Progenitor cell of endocrine pancreas (in vitro differentiated cells): ENCODE data around the gene LRRC28. TPM values are rescaled to one million over a fixed set of nuclear protein-coding genes. Genes with fewer than 3 reads are reported as not detected.

ENCODE experiments used
- DNase-seq: peaks from one replicate; pipeline ENCODE4 v3.0.0; 2021; ENCODE audit warnings: low spot score; ENCODE audit not compliant: unreplicated experiment
- H3K27ac Mint-ChIP-seq: 2 replicates; pipeline ENCODE4 v1.8.0; 2021; ENCODE audit warnings: mild to moderate bottlenecking, moderate library complexity, mixed read lengths
- H3K27me3 Mint-ChIP-seq: 2 replicates; pipeline ENCODE4 v1.8.0; 2021; ENCODE audit warnings: mixed read lengths
- H3K36me3 Mint-ChIP-seq: 2 replicates; pipeline ENCODE4 v1.8.0; 2022; ENCODE audit warnings: mixed read lengths; ENCODE audit not compliant: insufficient read depth
- H3K4me1 Mint-ChIP-seq: 2 replicates; pipeline ENCODE4 v1.8.0; 2021; ENCODE audit warnings: low read depth, mixed read lengths
- H3K4me3 Mint-ChIP-seq: 2 replicates; pipeline ENCODE4 v1.8.0; 2021; ENCODE audit warnings: low read depth, mild to moderate bottlenecking, moderate library complexity, mixed read lengths
- H3K9me3 Mint-ChIP-seq: 2 replicates; pipeline ENCODE4 v1.8.0; 2021; ENCODE audit warnings: low read depth, mixed read lengths
- total RNA-seq: library from RNA; stranded (reverse); gene quantifications from 2 replicates; pipeline ENCODE4 v1.2.1, GENCODE V29; 2021
- TF ChIP-seq, protein P1 (sequence below): fragments of 200-600 bp; sonication (generic); IDR thresholded peaks from one replicate; pipeline ENCODE4 v1.5.0; 2021; ENCODE audit warnings: antibody characterized with exemption, mild to moderate bottlenecking; ENCODE audit not compliant: unreplicated experiment

Gene LRRC28
- total RNA-seq, 1 donor from 2014 or later: 36.5 TPM

DNA sequence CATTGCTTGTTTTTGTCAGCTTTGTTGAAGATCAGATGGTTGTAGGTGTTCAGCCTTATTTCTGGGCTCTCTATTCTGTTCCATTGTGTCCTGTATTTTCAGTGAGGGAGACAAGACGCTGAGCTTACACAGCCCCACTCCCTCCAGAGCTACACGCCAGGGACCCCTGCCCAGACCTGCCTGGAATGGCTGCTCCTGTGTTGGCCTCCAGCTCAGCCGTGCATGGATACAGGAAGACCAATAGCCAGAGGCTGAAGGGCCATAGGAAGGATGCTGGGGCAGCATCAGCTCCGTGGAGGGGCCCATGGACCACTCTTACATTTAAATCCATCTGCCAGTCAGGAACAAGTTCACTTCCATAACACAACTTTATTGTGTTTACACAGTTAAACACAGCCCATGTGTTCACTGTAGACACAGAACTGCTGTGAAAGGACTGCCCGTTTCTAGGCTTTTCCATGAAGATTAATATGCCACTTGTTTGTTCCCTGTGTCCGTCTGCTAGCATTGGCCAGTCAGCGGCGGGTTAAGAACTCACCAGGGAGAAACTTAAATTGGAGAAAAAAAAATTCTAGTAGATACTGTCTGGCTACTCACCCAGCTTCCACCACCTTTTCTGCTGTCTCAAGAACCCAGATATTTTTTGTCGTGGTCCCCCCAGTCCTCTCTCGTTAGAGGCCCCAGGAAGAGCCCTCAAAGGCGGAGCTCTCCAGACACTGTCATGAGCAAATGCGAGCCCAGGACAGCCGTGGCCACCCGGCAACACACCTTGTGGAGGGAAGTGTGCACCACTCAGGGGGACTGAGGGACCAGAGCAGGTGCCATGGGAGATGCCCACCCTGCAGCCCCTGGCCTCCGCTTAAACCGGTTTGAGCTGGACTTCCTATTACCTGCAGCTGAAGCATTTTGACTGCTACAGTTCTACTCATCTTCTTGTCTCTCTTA is 172.2 kb downstream of the LRRC28 start:
- no peak overlapping the region for H3K4me3 Mint-ChIP-seq
- no peak for DNase-seq
- H3K27ac Mint-ChIP-seq: no peak overlapping the region
- H3K4me1 Mint-ChIP-seq: peaks cover 4% of the 10 kb centered on the region
- TF ChIP-seq, protein P1, sequence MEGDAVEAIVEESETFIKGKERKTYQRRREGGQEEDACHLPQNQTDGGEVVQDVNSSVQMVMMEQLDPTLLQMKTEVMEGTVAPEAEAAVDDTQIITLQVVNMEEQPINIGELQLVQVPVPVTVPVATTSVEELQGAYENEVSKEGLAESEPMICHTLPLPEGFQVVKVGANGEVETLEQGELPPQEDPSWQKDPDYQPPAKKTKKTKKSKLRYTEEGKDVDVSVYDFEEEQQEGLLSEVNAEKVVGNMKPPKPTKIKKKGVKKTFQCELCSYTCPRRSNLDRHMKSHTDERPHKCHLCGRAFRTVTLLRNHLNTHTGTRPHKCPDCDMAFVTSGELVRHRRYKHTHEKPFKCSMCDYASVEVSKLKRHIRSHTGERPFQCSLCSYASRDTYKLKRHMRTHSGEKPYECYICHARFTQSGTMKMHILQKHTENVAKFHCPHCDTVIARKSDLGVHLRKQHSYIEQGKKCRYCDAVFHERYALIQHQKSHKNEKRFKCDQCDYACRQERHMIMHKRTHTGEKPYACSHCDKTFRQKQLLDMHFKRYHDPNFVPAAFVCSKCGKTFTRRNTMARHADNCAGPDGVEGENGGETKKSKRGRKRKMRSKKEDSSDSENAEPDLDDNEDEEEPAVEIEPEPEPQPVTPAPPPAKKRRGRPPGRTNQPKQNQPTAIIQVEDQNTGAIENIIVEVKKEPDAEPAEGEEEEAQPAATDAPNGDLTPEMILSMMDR: no peak
- no peaks in the 10 kb centered on the region for H3K36me3 Mint-ChIP-seq
- peaks cover 10% of the 10 kb centered on the region for H3K27me3 Mint-ChIP-seq
- peaks cover 11% of the 10 kb centered on the region for H3K9me3 Mint-ChIP-seq

- Mint-ChIP-seq H3K36me3 (no peaks in the 10 kb centered on the region), H3K4me3 (no peak overlapping the region), H3K4me1 (peaks cover 4% of the 10 kb centered on the region), H3K27ac (no peak overlapping the region), H3K9me3 (peaks cover 11% of the 10 kb centered on the region), H3K27me3 (peaks cover 10% of the 10 kb centered on the region)
- no peak for DNase-seq
- TF ChIP-seq, protein P1: no peak
Observed at GRCh38 chr15:99424131-99424571, 172.9 kb downstream of the LRRC28 start.

- H3K36me3 Mint-ChIP-seq: no peaks in the 10 kb centered on the region
- no peak for DNase-seq
- H3K27ac Mint-ChIP-seq: no peak overlapping the region
- TF ChIP-seq, protein P1: no peak
- H3K4me1 Mint-ChIP-seq: peaks cover 4% of the 10 kb centered on the region
- peaks cover 11% of the 10 kb centered on the region for H3K9me3 Mint-ChIP-seq
- no peak overlapping the region for H3K4me3 Mint-ChIP-seq
- peaks cover 10% of the 10 kb centered on the region for H3K27me3 Mint-ChIP-seq
Observed at GRCh38 chr15:99424978-99425656, 173.8 kb downstream of the LRRC28 start.

DNA sequence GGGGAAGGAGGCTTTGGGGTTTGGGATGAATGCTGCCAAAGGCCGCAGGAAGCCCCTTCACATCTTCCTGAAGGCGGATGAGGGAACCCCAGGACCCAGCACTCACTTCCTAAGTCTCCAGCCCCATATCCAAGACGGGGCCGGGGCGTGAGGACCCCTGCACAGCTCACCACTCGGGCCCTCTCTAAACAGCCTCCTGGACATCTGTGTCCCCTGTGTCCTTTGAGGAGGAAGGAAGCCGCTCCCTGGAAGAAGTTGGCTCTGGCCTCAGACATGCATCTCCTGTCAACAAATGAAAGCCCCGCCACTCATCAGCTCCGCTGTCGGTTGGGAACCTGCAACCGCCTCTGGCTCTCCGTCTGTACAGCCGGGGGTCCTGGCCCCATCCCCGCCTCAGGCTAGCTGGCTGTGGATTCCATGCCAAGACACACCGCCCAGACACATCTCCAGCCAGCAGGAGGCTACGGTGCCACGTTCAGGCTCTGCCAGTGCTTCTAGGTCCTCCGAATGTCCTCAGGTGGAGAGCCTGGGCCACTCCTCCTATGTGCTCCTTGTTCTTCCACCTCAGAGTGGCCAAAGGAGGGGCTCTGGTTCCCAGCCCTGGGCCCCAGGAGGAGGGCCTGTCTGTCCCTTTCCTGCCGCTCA is 174.5 kb downstream of the LRRC28 start:
- Mint-ChIP-seq H3K4me3 (no peak overlapping the region), H3K9me3 (peaks cover 5% of the 10 kb centered on the region), H3K36me3 (no peaks in the 10 kb centered on the region), H3K27ac (peak overlapping the region; percentile 37), H3K27me3 (peaks cover 10% of the 10 kb centered on the region), H3K4me1 (no peaks in the 10 kb centered on the region)
- TF ChIP-seq, protein P1: no peak
- DNase-seq: no peak
